Activated CD8-positive, alpha-beta memory T cell treated with anti-CD3 and anti-CD28 coated beads, Interleukin-2, amount 50 U/mL, for 24 hours (primary cell): ENCODE results near the gene CNIH3.
"Not testable (repeated sequence)": the region's sequence is repeated elsewhere in the genome, so short reads cannot be mapped to it uniquely, and the experiment has no call there.

Source experiments
- DNase-seq: peaks from one replicate; pipeline ENCODE4 v3.0.0-alpha.2; 2020; ENCODE audit errors: extremely low read depth

Gene CNIH3

DNA sequence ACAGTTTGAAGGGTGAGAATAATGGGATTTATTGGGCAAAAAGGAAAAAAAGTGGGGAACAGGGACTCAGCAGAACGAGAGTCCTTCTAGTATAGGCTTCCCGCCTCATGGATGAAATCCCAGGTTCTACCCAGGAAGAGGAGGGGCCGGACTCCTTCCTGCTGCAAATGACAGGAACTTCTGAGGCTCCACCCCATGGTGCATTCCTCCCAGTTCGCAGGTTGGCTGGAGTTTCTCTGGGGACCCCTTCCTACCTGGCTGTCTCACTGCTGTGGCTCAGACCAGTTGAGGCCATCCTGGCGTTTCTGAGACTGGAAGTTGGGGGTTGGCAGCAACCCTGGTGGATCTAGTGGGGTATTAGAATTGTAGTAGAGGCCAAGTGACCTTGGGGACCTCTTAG, 27.5 kb downstream of the CNIH3 start:
- no peak for DNase-seq

DNA sequence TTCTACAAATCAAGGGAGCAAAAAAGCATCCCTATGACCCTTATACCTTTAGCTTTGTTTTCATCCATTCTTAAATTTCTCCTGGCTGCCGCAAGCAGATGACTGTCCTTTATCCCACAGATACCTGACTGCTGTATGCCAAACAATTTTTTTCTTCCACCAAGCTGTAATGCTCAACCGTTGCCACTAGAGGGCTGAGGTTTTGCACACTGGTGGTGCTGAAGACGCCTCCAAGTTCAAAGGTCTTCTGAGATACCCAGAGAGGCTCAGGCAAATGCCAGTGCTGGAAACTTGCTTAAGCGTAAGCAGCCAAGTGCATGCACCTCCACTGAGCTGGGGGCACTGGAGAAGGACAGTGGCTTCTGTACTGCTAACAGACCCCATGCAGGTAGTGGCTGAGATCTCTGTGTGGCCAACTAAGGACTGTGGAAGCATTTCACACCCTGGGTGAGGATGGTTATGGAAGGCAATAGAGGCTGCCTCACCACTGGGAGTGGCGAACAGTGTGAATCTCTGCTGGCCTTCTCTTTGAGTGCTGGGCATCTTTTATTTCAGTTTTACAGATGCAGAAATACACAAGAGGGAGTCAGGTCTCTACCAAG, 28.5 kb downstream of the CNIH3 start:
- peak; percentile 9 for DNase-seq

DNA sequence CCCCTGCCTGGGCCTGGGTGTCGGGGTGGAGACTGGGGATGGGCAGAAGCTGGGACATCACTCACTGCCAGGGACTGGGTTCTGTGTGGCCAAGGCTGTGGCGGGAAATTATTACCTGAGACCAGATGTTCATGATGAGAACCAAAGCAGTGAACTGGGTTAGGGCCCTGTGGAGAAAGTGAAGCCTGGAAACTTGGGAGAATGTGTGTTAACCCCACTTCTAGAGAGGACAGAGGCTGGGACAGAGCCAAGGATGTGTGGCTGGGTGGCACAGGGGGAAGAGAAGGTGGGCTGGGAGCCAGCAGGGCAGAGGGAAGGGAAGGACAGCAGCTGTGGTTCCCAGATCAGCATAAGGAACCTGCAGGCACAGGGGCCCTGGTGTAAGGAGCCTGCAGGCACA, 31.3 kb downstream of the CNIH3 start:
- no peak for DNase-seq

DNA sequence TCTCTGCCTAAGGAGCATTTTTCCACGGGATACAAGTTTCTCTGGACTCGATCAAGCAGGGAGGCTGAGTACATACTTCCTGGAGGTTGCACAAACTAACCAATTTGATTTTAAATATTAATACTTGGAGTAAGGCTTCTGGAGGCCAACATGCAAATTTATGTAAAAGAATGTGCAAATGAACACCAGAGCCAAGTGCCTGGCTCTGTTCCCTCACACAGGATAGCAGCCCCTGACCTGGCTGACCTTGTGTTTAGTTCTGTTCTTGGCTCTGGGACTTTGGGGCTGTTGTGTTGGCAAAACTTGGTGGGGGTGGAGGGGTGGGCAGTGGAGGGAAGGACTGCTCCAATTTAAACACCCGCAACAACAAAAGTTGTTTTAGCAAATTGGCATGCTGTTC, 34.2 kb downstream of the CNIH3 start:
- no peak for DNase-seq

DNA sequence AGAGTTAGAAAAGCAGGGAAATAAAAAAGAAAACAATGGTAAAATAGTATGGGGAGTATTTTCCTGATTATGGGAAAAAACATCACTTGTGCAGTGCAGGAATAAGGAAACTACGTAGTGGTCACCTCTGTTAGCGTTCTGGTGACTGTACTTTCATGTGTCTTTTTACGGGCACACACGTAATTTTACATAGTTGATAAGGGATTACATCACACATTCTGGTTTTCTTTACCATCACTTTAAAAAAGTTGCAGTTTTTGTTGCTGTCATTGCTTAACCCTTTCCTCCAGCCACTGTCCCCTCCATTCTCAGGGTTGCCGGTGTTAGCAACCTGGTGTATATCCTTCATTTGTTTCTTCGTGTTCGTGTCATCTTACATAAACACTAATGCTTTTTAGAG, 35.1 kb downstream of the CNIH3 start:
- DNase-seq = no peak

DNA sequence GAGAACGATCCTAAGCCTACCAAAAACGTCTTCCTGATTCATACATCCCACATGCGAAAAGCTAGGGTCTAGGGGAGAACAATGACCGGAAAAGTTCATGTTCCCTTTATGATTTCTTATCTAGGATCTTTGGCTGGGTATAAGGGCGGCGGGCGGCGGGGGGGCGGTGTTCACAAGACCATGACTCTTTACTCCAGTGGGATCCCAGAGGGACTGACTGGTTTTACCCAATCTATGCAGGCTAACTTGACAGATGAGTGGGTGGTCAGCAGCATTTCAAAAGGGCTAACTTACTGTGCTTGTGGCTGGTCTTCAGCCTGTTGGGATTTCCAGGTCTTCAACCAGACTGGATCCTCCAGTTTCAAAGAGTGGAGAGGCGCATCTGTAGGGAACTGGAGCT, 40.3 kb downstream of the CNIH3 start:
- DNase-seq = no peak

- DNase-seq = no peak
These were observed 44.0 kb downstream of the CNIH3 start for GRCh38 chr1:224660074-224660473.

DNA sequence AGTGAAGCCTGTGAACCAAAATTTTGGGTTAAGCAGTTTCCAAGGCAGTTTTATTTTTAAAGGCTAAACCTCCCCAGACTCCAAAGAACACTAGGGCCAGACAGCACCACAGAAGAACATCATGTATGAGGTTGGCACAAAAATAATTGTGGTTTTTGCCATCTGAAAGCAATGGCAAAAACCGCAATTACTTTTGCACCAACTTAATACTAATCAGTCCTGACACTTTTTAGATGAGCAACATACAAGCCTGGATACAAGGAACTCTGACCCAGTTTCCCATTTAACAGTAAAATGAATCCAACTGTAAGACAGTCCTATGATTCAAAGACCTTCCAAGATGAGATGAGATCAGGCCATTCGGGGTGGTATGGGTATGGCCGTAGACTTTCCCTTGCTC, 46.8 kb downstream of the CNIH3 start:
- no peak for DNase-seq

DNA sequence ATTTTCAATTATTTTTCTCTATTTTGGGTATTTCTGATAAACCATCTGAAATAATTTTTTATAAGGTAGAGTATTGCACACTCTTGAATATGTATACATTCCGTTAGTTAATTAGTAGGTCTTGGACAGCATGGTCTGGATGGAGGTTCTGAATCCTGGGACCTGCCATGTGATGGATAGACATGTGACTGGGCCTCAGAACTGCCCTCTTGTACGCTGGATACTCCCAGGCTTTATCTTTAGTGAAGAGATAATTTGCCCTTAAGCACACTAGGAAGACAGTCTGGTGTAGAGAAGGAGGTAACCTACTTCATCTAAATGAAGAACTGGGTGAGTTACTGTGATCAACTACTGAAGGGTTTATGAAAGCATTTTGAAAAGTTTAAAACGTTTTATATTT, 48.9 kb downstream of the CNIH3 start:
- DNase-seq = no peak

DNA sequence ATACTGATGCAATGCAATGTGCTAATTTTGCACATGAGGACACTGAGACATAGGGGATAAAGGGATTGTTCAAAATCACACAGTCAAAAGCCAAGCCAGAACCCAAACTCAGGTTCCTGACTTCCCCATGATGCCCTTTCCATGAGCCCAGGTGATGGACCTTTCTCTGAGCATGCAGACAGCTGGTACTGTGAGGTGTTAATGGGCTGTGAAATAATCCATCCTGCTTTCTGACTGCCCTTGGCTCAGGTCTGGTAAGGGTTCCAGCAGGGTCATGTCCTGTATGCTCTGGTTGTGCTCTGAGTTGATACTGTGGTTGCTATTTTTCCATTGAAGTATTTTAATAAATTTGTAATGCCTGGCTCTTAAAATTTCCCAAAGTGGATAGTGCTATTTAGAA, 50.0 kb downstream of the CNIH3 start:
- DNase-seq = no peak

DNA sequence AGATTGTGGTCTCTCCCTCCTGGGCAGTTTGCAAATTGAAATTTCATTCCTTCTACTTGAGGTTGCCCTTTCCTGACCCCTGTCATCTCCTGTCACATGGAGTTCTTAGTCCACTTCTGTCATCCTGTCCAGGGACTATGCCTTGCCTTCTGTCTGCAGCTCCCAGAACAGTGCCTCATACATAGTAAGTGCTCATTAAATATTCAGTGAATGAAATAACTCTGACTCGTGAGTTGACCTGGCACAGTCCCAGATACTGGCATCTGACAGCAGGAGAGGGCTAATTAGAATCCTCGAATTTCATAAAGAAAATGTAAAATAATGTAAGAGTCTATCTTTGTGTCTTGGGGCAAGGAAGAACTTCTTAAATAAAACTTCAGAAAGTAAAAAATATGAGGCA, 50.8 kb downstream of the CNIH3 start:
- no peak for DNase-seq

GRCh38 chr1:224668984-224669383, 52.9 kb downstream of the CNIH3 start:
- DNase-seq = no peak

- no peak for DNase-seq
These were observed 53.3 kb downstream of the CNIH3 start for GRCh38 chr1:224669403-224669802.

GRCh38 chr1:224670506-224670905, 54.4 kb downstream of the CNIH3 start:
- DNase-seq = no peak

- no peak for DNase-seq
These were observed 55.0 kb downstream of the CNIH3 start for GRCh38 chr1:224671076-224671475.

GRCh38 chr1:224673141-224673540, 57.0 kb downstream of the CNIH3 start:
- no peak for DNase-seq

GRCh38 chr1:224675590-224675989, 59.5 kb downstream of the CNIH3 start:
- DNase-seq = no peak

- no peak for DNase-seq
These were observed 60.4 kb downstream of the CNIH3 start for GRCh38 chr1:224676551-224676950.

- DNase-seq = no peak
These were observed 62.1 kb downstream of the CNIH3 start for GRCh38 chr1:224678168-224678567.

DNA sequence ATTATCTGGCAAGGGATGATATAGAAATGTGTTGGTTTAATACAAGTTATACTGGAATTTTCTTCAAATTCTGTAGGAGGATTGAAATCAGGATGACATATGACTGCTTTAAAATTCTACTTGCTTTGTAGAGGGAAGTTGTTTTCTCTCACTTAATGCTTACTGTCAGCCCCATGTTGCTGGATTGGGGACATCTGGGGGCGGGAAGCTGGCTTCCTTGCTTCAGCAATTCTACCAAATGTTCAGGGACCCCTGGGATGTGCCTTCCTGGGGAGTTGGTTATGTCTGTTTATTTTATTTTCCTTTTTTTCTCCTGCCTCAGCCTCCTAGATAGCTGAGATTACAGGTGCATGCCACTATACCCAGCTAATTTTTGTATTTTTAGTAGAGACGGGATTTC, 63.5 kb downstream of the CNIH3 start:
- DNase-seq = no peak

- no peak for DNase-seq
These were observed 65.7 kb downstream of the CNIH3 start for GRCh38 chr1:224681816-224682215.

GRCh38 chr1:224683936-224684335, 67.8 kb downstream of the CNIH3 start:
- DNase-seq = no peak

DNA sequence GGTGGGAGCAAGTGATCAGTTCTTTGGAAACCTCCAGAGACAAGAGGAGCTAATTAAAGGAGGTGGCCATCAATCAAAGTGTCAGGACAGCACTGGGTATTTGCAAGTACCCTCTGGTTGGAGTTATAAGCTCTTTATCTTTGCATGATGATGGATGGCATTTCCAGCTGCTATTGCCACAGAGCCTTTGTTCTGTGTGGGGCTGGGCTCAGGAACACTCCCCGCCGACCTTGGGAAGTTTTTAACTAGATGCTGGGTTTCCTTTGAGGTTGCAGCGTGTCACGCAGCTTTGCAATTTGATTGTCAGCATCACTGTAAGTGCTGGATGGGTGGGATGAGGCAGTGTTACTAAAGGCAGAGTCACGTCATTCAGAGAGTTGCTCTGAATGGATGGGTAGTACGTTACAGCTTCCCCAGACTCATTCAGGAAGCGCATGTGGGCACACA, 68.9 kb downstream of the CNIH3 start:
- no peak for DNase-seq

DNA sequence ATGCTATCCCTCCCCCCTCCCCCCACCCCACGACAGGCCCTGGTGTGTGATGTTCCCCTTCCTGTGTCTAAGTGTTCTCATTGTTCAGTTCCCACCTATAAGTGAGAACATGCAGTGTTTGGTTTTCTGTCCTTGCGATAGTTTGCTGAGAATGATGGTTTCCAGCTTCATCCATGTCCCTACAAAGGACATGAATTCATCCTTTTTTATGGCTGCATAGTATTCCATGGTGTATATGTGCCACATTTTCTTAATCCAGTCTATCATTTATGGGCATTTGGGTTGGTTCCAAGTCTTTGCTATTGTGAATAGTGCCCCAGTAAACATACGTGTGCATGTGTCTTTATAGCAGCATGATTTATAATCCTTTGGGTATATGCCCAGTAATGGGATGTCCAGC, 70.0 kb downstream of the CNIH3 start:
- DNase-seq = not testable (repeated sequence)
